Suprapubic skin (tissue), 4 donors: ENCODE measurements around the gene UNKL. TPM values are rescaled to one million over a fixed set of nuclear protein-coding genes. Genes with fewer than 3 reads are reported as not detected.

Experiments used
- DNase-seq, 2 donors: peaks; one replicate each; pipeline ENCODE4 v3.0.0-alpha.2; 2019; ENCODE audit warnings: low spot score in 2 of 2
- H3K27ac ChIP-seq: fragments of 200-600 bp; sonication (generic); one replicate; pipeline ENCODE4 v1.5.1; 2019
- H3K27me3 ChIP-seq: fragments of 200-600 bp; sonication (generic); one replicate; pipeline ENCODE4 v1.5.1; 2019
- H3K36me3 ChIP-seq: fragments of 200-600 bp; sonication (generic); one replicate; pipeline ENCODE4 v1.5.1; 2019
- H3K4me1 ChIP-seq: fragments of 200-600 bp; sonication (generic); one replicate; pipeline ENCODE4 v1.5.1; 2019
- H3K4me3 ChIP-seq: fragments of 200-600 bp; sonication (generic); one replicate; pipeline ENCODE4 v1.5.1; 2019; ENCODE audit warnings: mild to moderate bottlenecking
- H3K9me3 ChIP-seq: fragments of 200-600 bp; sonication (generic); one replicate; pipeline ENCODE4 v1.5.1; 2019
- CTCF ChIP-seq, 2 donors: fragments of 200-600 bp in 1 of 2; fragments of 450-650 bp in 1 of 2; sonication (generic) in 1 of 2; IDR thresholded peaks; one replicate each; pipeline ENCODE4 v1.5.1; 2016 to 2019; ENCODE audit warnings: antibody characterized with exemption in 2 of 2, mild to moderate bottlenecking in 1 of 2, moderate library complexity in 1 of 2
- EP300 ChIP-seq: sonication (generic); formaldehyde crosslinking; IDR thresholded peaks from one replicate; pipeline ENCODE4 v1.6.1; 2017; ENCODE audit warnings: antibody characterized with exemption
- POLR2A ChIP-seq, 2 donors: fragments of 450-650 bp; IDR thresholded peaks; one replicate each; pipeline ENCODE4 v1.6.1; 2017; ENCODE audit warnings: antibody characterized with exemption in 2 of 2, mild to moderate bottlenecking in 2 of 2, moderate library complexity in 2 of 2
- POLR2AphosphoS5 ChIP-seq, 3 donors: sonication (generic); formaldehyde crosslinking; IDR thresholded peaks; one replicate each; pipeline ENCODE4 v1.6.1; 2017; ENCODE audit warnings: antibody characterized with exemption in 3 of 3
- WGBS: methylation state at CpG from one replicate; pipeline ENCODE4 v1.1.5; 2018; 5-methylcytosine and 5-hydroxymethylcytosine counted together
- total RNA-seq, 4 donors: library from RNA; depleted of rRNA; stranded (reverse); fragments of >200 nt; gene quantifications; one replicate each; pipeline ENCODE4 v1.1.0, GENCODE V29; 2016

UNKL gene
- total RNA-seq, 4 donors from 2014 or later, result 13.0 to 81.0 (median 33.4) TPM

- Histone ChIP-seq H3K27ac (no peak overlapping the region), H3K36me3 (no peaks in the 10 kb centered on the region), H3K4me3 (no peak overlapping the region), H3K9me3 (no peaks in the 10 kb centered on the region), H3K27me3 (no peaks in the 10 kb centered on the region), H3K4me1 (peaks cover 18% of the 10 kb centered on the region)
- DNase-seq, result no peak
- 80% methylated on average over 6 of the region's 16 CpGs for WGBS
- no peak for TF ChIP-seq CTCF (IDR thresholded peaks at IDR 0.05)
Observed at GRCh38 chr16:1425616-1426370, 11.3 kb upstream of the UNKL start.

GRCh38 chr16:1424028-1424427, 9.5 kb upstream of the UNKL start:
- H3K4me3 ChIP-seq, result no peak overlapping the region
- no peaks in the 10 kb centered on the region for H3K36me3 ChIP-seq
- 88% methylated on average over 12 of the region's 12 CpGs for WGBS
- DNase-seq, result no peak
- peaks cover 30% of the 10 kb centered on the region for H3K4me1 ChIP-seq
- H3K27ac ChIP-seq, result no peak overlapping the region
- no peaks in the 10 kb centered on the region for H3K27me3 ChIP-seq
- TF ChIP-seq CTCF (IDR thresholded peaks at IDR 0.05), result no peak
- TF ChIP-seq EP300, result no peak
- no peak for TF ChIP-seq POLR2A (IDR thresholded peaks at IDR 0.05)
- no peak for TF ChIP-seq POLR2AphosphoS5 (IDR thresholded peaks at IDR 0.05)
- H3K9me3 ChIP-seq, result no peaks in the 10 kb centered on the region

GRCh38 chr16:1422076-1422475, 7.6 kb upstream of the UNKL start:
- peak overlapping the region; percentile 94 for H3K27ac ChIP-seq
- no peaks in the 10 kb centered on the region for H3K27me3 ChIP-seq
- no peaks in the 10 kb centered on the region for H3K36me3 ChIP-seq
- no peaks in the 10 kb centered on the region for H3K9me3 ChIP-seq
- H3K4me3 ChIP-seq, result no peak overlapping the region
- DNase-seq, result no peak
- no peak for TF ChIP-seq POLR2AphosphoS5 (IDR thresholded peaks at IDR 0.05)
- TF ChIP-seq CTCF (IDR thresholded peaks at IDR 0.05), result no peak
- TF ChIP-seq POLR2A (IDR thresholded peaks at IDR 0.05), result no peak
- TF ChIP-seq EP300, result no peak
- WGBS, result 87% methylated on average over 10 of the region's 10 CpGs
- H3K4me1 ChIP-seq, result peaks cover 32% of the 10 kb centered on the region

- Histone ChIP-seq H3K27ac (peak overlapping the region; percentile 94), H3K4me3 (peak overlapping the region; percentile 87), H3K4me1 (peaks cover 37% of the 10 kb centered on the region), H3K27me3 (no peaks in the 10 kb centered on the region), H3K36me3 (no peaks in the 10 kb centered on the region), H3K9me3 (no peaks in the 10 kb centered on the region)
- DNase-seq, result no peak
- 0% methylated on average over 4 of the region's 22 CpGs for whole genome bisulfite sequencing
- no peak for TF ChIP-seq CTCF (IDR thresholded peaks at IDR 0.05)
- no peak for TF ChIP-seq POLR2A (IDR thresholded peaks at IDR 0.05)
- TF ChIP-seq POLR2AphosphoS5 (IDR thresholded peaks at IDR 0.05), result no peak
- no peak for TF ChIP-seq EP300
Observed at GRCh38 chr16:1420111-1420539, 5.6 kb upstream of the UNKL start.

GRCh38 chr16:1416521-1416941, 2.0 kb upstream of the UNKL start:
- Histone ChIP-seq H3K9me3 (no peaks in the 10 kb centered on the region), H3K27me3 (no peaks in the 10 kb centered on the region), H3K27ac (peak overlapping the region; percentile 68), H3K4me1 (peaks cover 60% of the 10 kb centered on the region), H3K36me3 (peaks cover 9% of the 10 kb centered on the region), H3K4me3 (no peak overlapping the region)
- no peak for DNase-seq
- TF ChIP-seq EP300 (no peak), POLR2AphosphoS5 (IDR thresholded peaks at IDR 0.05) (no peak), POLR2A (IDR thresholded peaks at IDR 0.05) (no peak), CTCF (IDR thresholded peaks at IDR 0.05) (no peak)
- WGBS, result 32% methylated on average over 3 of the region's 3 CpGs
